HL-60 (cell line): Measurements from ENCODE around the gene IL10RA.

Experiments used
- DNase-seq, 2 experiments: peaks; one replicate each; pipeline ENCODE4 v3.0.0-alpha.2; 2010 to 2020; ENCODE audit warnings: low read depth in 1 of 2, low spot score in 1 of 2
- H3K27ac ChIP-seq: fragments of 250-450 bp; sonication (Bioruptor Pico); replicated peaks from 2 replicates; pipeline ENCODE4 v1.5.1; 2020; ENCODE audit warnings: mild to moderate bottlenecking, moderate library complexity
- H3K27me3 ChIP-seq: fragments of 250-450 bp; sonication (Bioruptor Pico); 2 replicates; pipeline ENCODE4 v1.5.1; 2021; ENCODE audit warnings: mild to moderate bottlenecking, moderate library complexity; ENCODE audit not compliant: insufficient read depth, poor library complexity, severe bottlenecking
- H3K4me3 ChIP-seq: replicated peaks from 2 replicates; pipeline ENCODE4 v1.5.1; 2011; ENCODE audit warnings: mild to moderate bottlenecking, control low read depth, low read length; ENCODE audit not compliant: insufficient read depth
- GABPA ChIP-seq: IDR thresholded peaks from 2 replicates; pipeline ENCODE4 v1.6.1; 2012; ENCODE audit warnings: low read depth
- POLR2AphosphoS5 ChIP-seq: IDR thresholded peaks from 2 replicates; pipeline ENCODE4 v1.6.1; 2012; ENCODE audit warnings: low read depth
- SPI1 ChIP-seq: IDR thresholded peaks from 2 replicates; pipeline ENCODE4 v1.6.1; 2012; ENCODE audit warnings: low read depth, mild to moderate bottlenecking, borderline replicate concordance
- TF ChIP-seq, protein P1 (sequence below): IDR thresholded peaks from one replicate; pipeline ENCODE4 v1.5.1; 2011; ENCODE audit warnings: low read length, control low read depth, inconsistent platforms; ENCODE audit not compliant: insufficient read depth
- TF ChIP-seq, protein P2 (sequence below): IDR thresholded peaks from 2 replicates; pipeline ENCODE4 v1.6.1; 2012; ENCODE audit warnings: low read depth; ENCODE audit not compliant: insufficient replicate concordance

IL10RA gene

DNA sequence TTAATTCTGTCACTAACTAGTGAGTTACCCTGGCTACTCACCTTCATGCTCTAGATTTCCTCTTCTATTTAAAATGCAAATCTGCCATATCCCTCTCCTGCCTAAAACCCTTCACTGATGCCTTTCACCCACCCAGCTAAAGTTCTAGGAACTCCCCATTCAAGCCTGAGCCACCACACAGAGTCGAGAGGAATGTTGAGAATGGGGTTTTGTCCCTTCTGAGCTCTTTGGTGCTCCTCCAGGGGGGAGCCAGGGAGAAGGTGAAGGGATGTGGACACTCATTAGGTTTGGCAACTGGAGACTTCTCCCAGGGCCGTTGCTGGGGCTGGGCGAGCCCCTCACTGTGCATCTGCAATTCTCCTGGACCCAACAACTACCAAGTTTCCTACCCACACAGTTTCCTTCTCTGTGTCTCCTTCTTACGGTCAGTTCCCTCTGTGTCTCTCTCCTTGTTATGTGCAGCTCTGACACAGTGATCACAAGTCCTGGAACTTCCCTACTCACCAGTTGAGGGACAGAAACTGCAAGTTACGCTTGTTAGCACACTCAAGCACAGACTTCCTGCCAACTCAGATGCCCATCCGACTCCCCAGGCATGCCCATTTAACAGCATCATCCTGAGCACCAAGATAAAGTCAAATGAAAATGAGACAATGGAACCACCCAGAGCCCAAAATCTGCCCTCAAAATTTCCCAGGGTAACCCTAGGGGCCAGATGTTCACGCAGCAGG lies 6.5 kb upstream of the IL10RA start:
- peak in 1 of 2 experiments; percentile 73 for DNase-seq
- Histone ChIP-seq H3K4me3 (no peak overlapping the region), H3K27ac (peak overlapping the region; percentile 48), H3K27me3 (no peaks in the 10 kb centered on the region)
- TF ChIP-seq GABPA, result no peak
- TF ChIP-seq SPI1, result peak; percentile 39; the same call in 1 of the 2 replicates
- TF ChIP-seq, protein P1, sequence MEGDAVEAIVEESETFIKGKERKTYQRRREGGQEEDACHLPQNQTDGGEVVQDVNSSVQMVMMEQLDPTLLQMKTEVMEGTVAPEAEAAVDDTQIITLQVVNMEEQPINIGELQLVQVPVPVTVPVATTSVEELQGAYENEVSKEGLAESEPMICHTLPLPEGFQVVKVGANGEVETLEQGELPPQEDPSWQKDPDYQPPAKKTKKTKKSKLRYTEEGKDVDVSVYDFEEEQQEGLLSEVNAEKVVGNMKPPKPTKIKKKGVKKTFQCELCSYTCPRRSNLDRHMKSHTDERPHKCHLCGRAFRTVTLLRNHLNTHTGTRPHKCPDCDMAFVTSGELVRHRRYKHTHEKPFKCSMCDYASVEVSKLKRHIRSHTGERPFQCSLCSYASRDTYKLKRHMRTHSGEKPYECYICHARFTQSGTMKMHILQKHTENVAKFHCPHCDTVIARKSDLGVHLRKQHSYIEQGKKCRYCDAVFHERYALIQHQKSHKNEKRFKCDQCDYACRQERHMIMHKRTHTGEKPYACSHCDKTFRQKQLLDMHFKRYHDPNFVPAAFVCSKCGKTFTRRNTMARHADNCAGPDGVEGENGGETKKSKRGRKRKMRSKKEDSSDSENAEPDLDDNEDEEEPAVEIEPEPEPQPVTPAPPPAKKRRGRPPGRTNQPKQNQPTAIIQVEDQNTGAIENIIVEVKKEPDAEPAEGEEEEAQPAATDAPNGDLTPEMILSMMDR, result no peak
- TF ChIP-seq, protein P2, sequence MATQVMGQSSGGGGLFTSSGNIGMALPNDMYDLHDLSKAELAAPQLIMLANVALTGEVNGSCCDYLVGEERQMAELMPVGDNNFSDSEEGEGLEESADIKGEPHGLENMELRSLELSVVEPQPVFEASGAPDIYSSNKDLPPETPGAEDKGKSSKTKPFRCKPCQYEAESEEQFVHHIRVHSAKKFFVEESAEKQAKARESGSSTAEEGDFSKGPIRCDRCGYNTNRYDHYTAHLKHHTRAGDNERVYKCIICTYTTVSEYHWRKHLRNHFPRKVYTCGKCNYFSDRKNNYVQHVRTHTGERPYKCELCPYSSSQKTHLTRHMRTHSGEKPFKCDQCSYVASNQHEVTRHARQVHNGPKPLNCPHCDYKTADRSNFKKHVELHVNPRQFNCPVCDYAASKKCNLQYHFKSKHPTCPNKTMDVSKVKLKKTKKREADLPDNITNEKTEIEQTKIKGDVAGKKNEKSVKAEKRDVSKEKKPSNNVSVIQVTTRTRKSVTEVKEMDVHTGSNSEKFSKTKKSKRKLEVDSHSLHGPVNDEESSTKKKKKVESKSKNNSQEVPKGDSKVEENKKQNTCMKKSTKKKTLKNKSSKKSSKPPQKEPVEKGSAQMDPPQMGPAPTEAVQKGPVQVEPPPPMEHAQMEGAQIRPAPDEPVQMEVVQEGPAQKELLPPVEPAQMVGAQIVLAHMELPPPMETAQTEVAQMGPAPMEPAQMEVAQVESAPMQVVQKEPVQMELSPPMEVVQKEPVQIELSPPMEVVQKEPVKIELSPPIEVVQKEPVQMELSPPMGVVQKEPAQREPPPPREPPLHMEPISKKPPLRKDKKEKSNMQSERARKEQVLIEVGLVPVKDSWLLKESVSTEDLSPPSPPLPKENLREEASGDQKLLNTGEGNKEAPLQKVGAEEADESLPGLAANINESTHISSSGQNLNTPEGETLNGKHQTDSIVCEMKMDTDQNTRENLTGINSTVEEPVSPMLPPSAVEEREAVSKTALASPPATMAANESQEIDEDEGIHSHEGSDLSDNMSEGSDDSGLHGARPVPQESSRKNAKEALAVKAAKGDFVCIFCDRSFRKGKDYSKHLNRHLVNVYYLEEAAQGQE, result no peak
- TF ChIP-seq POLR2AphosphoS5, result no peak

DNA sequence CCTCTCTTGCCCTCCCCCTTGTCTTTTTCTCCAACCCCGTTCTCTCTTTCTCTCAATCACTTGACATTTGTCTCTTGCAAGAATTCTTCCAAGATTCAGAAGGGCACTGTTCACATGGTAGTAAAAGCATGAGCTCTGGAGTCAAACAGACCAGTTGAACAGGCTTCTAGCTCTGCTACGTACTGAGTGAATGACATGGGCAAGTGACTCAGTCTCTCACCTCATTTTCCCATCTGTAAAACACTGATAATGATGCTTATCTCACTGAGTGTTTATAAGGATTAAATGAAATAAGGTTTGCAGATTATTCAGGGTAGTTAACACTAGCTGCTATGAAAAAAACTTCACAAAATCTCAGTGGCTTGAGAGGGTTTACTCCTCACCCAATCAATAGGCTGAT lies 5.9 kb upstream of the IL10RA start:
- TF ChIP-seq, protein P2, result no peak
- TF ChIP-seq POLR2AphosphoS5 (no peak), GABPA (no peak)
- no peak overlapping the region for H3K4me3 ChIP-seq
- H3K27ac ChIP-seq, result peak overlapping the region; percentile 48
- no peaks in the 10 kb centered on the region for H3K27me3 ChIP-seq
- DNase-seq, result no peak

DNA sequence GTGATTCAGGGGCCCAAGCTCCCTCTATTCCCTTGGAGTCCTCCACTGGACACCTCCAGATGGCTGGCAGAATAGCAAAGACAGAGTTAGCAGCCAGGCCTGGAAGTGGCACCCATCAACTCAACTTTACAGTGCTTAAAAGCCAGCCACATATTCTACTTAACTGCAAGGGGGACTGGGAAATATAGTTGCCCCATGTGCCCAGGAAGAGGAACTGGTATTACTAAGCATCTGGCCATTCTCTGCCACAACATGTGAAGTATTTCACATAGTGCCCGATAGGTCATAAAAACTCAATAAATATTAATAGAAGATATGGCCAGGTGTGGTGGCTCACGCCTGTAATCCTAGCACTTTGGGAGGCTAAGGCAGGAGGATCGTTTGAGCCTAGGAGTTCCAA lies 5.5 kb upstream of the IL10RA start:
- Histone ChIP-seq H3K4me3 (no peak overlapping the region), H3K27me3 (no peaks in the 10 kb centered on the region), H3K27ac (peak overlapping the region; percentile 48)
- TF ChIP-seq POLR2AphosphoS5 (no peak), SPI1 (peak; percentile 91)
- TF ChIP-seq, protein P2, result no peak
- DNase-seq, result peak in 1 of 2 experiments; percentile 75

DNA sequence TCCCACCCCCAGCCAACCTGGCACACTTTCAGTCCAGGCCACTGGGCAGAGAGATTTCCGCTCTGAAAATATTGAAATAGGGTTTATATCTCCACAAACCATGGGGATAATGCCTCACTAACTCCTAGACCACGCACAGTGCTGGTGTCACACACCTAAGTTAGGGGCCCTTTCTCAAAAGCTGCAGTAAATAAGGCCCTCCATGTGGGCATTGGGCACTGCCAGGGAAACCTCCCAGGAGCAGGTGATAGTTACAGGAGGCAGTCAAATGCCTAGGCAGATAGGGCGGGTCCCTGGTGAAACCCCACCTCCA lies 3.1 kb upstream of the IL10RA start:
- TF ChIP-seq SPI1 (no peak), GABPA (no peak), POLR2AphosphoS5 (no peak)
- TF ChIP-seq, protein P2, result no peak
- TF ChIP-seq, protein P1, result no peak
- Histone ChIP-seq H3K4me3 (no peak overlapping the region), H3K27me3 (no peaks in the 10 kb centered on the region), H3K27ac (no peak overlapping the region)
- DNase-seq, result no peak
